Suprapubic skin (tissue), 4 donors: Measurements from ENCODE around the gene KHSRP. TPM values are rescaled to one million over a fixed set of nuclear protein-coding genes. Genes with fewer than 3 reads are reported as not detected.
A peak's percentile ranks its signal among the peaks of the same experiment; 100 is the strongest.

Experiments used
- DNase-seq, 2 donors: peaks; one replicate each; pipeline ENCODE4 v3.0.0-alpha.2; 2019; ENCODE audit warnings: low spot score in 2 of 2
- H3K27ac ChIP-seq: fragments of 200-600 bp; sonication (generic); one replicate; pipeline ENCODE4 v1.5.1; 2019
- H3K27me3 ChIP-seq: fragments of 200-600 bp; sonication (generic); one replicate; pipeline ENCODE4 v1.5.1; 2019
- H3K36me3 ChIP-seq: fragments of 200-600 bp; sonication (generic); one replicate; pipeline ENCODE4 v1.5.1; 2019
- H3K4me1 ChIP-seq: fragments of 200-600 bp; sonication (generic); one replicate; pipeline ENCODE4 v1.5.1; 2019
- H3K4me3 ChIP-seq: fragments of 200-600 bp; sonication (generic); one replicate; pipeline ENCODE4 v1.5.1; 2019; ENCODE audit warnings: mild to moderate bottlenecking
- H3K9me3 ChIP-seq: fragments of 200-600 bp; sonication (generic); one replicate; pipeline ENCODE4 v1.5.1; 2019
- CTCF ChIP-seq, 2 donors: fragments of 200-600 bp in 1 of 2; fragments of 450-650 bp in 1 of 2; sonication (generic) in 1 of 2; IDR thresholded peaks; one replicate each; pipeline ENCODE4 v1.5.1; 2016 to 2019; ENCODE audit warnings: antibody characterized with exemption in 2 of 2, mild to moderate bottlenecking in 1 of 2, moderate library complexity in 1 of 2
- EP300 ChIP-seq: sonication (generic); formaldehyde crosslinking; IDR thresholded peaks from one replicate; pipeline ENCODE4 v1.6.1; 2017; ENCODE audit warnings: antibody characterized with exemption
- POLR2A ChIP-seq, 2 donors: fragments of 450-650 bp; IDR thresholded peaks; one replicate each; pipeline ENCODE4 v1.6.1; 2017; ENCODE audit warnings: antibody characterized with exemption in 2 of 2, mild to moderate bottlenecking in 2 of 2, moderate library complexity in 2 of 2
- POLR2AphosphoS5 ChIP-seq, 3 donors: sonication (generic); formaldehyde crosslinking; IDR thresholded peaks; one replicate each; pipeline ENCODE4 v1.6.1; 2017; ENCODE audit warnings: antibody characterized with exemption in 3 of 3
- WGBS: methylation state at CpG from one replicate; pipeline ENCODE4 v1.1.5; 2018; 5-methylcytosine and 5-hydroxymethylcytosine counted together
- total RNA-seq, 4 donors: library from RNA; depleted of rRNA; stranded (reverse); fragments of >200 nt; gene quantifications; one replicate each; pipeline ENCODE4 v1.1.0, GENCODE V29; 2016

Gene KHSRP
- total RNA-seq, 4 donors from 2014 or later: 127 to 160 (median 139) TPM

DNA sequence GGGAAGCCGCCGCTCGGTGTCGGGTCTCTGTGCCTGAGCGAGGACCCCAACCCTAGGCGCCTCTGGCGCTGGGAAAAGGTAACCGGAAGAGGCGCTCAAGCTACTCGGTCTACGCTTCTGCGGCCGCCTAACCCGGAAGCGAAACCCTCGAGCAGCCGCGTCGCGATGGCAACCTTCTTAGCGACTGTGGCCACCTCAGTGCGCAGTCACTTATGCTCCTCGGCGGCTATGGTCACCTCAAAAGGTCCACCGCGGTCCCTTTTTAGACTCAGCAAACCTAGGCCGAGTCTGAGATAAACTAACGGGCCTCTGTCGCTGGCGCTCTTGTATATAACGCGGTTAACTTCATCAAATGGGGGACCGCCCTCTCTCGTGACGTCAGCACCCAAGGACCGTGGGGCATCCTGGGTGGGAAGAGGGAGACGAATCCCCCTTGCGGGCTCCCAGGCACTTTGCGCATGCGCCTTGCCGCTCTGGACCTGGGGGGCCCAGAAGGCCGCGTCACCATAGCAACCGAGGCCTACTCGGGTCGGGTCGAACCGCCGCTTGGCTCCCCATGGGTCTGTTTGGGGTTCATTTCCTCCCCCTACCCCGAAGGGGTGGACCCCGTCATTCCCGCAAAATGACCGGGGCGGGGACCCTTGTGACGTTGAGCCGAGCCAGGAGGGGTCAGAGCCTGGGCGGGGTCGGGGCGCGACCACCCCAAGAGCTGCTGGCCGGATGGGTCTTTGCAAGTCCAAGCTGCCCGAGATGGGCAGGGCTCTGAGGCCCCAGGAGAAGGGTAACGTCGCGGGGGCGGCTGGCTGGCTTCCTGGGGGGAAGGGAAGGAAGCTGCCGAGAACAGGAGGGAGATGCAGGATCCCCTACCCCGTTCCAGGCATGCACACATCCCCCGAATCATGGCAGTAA is 31.3 kb downstream of the KHSRP start, which contains the start of gene GTF2F1:
TSS of gene GTF2F1 (minus strand) at position 91 of the 909 bp plus-strand sequence. CDS start 169 bp downstream, outside the sequence.
- TF ChIP-seq CTCF (IDR thresholded peaks at IDR 0.05): no peak
- TF ChIP-seq POLR2AphosphoS5 (IDR thresholded peaks at IDR 0.05): peak in 1 of 3 donors; percentile 56
- TF ChIP-seq POLR2A (IDR thresholded peaks at IDR 0.05): no peak
- no peak for TF ChIP-seq EP300
- peak within 1 kb of the TSS; percentile 91 for H3K27ac ChIP-seq
- H3K27me3 ChIP-seq: no peaks in the 10 kb centered on the region
- H3K4me3 ChIP-seq: peak within 1 kb of the TSS; percentile 82
- WGBS: 0% methylated on average over 27 of the region's 69 CpGs
- H3K4me1 ChIP-seq: peaks cover 18% of the 10 kb centered on the region
- DNase-seq: peak; percentile 96
- H3K36me3 ChIP-seq: peaks cover 19% of the 10 kb centered on the region
- no peaks in the 10 kb centered on the region for H3K9me3 ChIP-seq

- TF ChIP-seq POLR2AphosphoS5 (IDR thresholded peaks at IDR 0.05) (no peak), POLR2A (IDR thresholded peaks at IDR 0.05) (no peak), EP300 (no peak), CTCF (IDR thresholded peaks at IDR 0.05) (no peak)
- Histone ChIP-seq H3K4me3 (peak overlapping the region; percentile 82), H3K36me3 (peaks cover 28% of the 10 kb centered on the region), H3K9me3 (no peaks in the 10 kb centered on the region), H3K4me1 (peaks cover 18% of the 10 kb centered on the region), H3K27me3 (no peaks in the 10 kb centered on the region), H3K27ac (peak overlapping the region; percentile 91)
- 6% methylated on average over 29 of the region's 30 CpGs for WGBS
- no peak for DNase-seq
Measured at GRCh38 chr19:6392221-6393073, 32.2 kb downstream of the KHSRP start.

DNA sequence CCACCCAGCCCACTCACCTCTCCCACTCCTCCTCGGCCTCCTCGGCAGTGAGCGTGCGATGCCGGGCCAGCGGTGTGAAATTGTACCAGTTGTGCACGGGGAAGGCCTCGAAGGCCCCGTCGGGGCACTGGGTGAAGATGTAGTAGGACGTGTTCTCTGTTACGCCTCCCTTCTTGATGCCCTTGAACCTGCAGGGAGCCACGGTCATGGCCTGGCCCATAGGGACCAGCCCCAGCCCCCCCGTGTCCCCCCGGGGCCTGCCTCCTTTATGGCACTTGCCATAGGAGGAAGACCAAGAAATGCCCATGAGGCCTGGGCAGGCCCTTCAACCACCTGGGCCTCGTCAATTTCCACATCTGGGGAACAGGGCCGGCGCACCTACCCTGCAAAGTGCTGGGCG is 37.2 kb downstream of the KHSRP start:
- Histone ChIP-seq H3K4me1 (peaks cover 8% of the 10 kb centered on the region), H3K36me3 (peaks cover 75% of the 10 kb centered on the region), H3K9me3 (no peaks in the 10 kb centered on the region), H3K27ac (no peak overlapping the region), H3K4me3 (no peak overlapping the region), H3K27me3 (no peaks in the 10 kb centered on the region)
- 96% methylated on average over 18 of the region's 19 CpGs for WGBS
- DNase-seq: no peak
- TF ChIP-seq POLR2A (IDR thresholded peaks at IDR 0.05) (no peak), EP300 (no peak), CTCF (IDR thresholded peaks at IDR 0.05) (no peak), POLR2AphosphoS5 (IDR thresholded peaks at IDR 0.05) (no peak)

DNA sequence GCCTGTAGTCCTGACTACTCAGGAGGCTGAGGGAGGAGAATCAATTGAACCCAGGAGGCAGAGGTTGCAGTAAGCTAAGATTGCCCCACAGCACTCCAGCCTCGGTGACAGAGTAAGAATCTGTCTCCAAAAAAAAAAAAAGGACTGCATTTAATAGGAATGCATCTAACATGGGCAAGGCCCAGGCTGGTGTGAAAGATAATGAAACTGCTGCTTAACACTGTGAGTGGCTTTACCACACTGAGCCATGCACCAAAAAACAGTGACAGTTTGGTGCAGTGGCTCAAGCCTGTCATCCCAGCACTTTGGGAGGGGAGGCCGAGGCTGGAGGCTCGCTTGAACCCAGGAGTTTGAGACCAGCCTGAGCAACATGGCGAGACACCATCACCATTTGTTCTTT is 40.2 kb downstream of the KHSRP start:
- no peak for DNase-seq
- no peaks in the 10 kb centered on the region for H3K4me1 ChIP-seq
- no peaks in the 10 kb centered on the region for H3K9me3 ChIP-seq
- WGBS: 94% methylated on average over 4 of the region's 4 CpGs
- H3K27ac ChIP-seq: no peak overlapping the region
- no peak for TF ChIP-seq POLR2AphosphoS5 (IDR thresholded peaks at IDR 0.05)
- TF ChIP-seq CTCF (IDR thresholded peaks at IDR 0.05): no peak
- TF ChIP-seq EP300: no peak
- TF ChIP-seq POLR2A (IDR thresholded peaks at IDR 0.05): no peak
- H3K4me3 ChIP-seq: no peak overlapping the region
- no peaks in the 10 kb centered on the region for H3K27me3 ChIP-seq
- H3K36me3 ChIP-seq: peaks cover 96% of the 10 kb centered on the region
